Nasal cavity respiratory epithelium epithelial cell of viscerocranial mucosa (primary cell): ENCODE results near the gene TMEM204. TPM values are rescaled to one million over a fixed set of nuclear protein-coding genes. Genes with fewer than 3 reads are reported as not detected.

Source experiments
- total RNA-seq: library from RNA; depleted of rRNA; stranded (reverse); fragments of >200 nt; gene quantifications from 2 replicates; pipeline ENCODE4 v1.2.3, GENCODE V29; 2014

TMEM204 gene
- under 0.01 and 0.28 TPM in 2 replicates for total RNA-seq

DNA sequence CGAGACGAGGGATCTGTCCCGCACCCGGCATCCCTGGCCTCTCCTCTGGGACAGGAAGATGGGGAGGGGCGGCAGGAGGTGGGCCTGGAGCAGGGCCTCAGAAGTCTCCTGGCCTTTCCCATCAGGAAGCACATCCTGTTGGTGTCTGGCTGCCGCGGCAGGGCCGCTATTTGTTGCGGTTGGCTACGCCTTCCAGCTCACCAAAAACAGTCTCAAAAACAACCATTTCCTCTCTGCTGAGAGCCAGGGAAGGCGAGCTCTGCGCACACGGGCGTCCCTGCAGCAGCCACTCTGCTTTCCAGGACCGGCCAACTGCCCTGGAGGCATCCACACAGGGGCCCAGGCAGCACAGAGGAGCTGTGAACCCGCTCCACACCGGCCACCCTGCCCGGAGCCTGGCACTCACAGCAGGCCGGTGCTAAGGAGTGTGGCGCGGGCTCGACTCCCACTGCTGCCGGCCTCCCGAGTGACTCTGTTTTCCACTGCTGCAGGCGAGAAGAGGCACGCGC lies at the start of gene TMEM204:
Gene TMEM204, plus strand, starts transcription at position 224 of the 509 bp plus-strand sequence. CDS start 610 bp downstream, outside the sequence.

DNA sequence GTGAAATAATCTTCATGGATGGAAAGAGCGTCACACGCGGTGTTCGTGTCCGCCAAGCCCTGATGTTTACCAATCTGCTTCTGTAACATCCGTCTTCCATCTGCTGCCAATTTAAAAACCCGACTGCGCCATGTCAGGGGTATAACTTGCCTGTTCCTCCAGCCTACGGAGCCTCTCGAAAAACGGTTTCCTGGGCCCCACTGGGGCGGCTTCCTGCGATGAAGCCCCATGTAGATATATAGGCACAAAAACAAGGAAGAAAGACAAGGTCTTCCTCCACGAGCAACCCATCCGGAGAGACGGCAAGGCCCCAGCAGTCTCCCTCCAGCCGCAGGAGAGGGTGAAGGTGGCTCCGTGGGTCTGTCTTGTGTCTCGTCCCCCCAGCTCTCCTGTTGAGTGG lies 44.8 kb upstream of the TMEM204 start, which contains the start of gene PTX4:
Gene PTX4, minus strand, starts transcription at position 326 of the 400 bp plus-strand sequence. Its CDS starts 35 bp downstream, at position 291.

DNA sequence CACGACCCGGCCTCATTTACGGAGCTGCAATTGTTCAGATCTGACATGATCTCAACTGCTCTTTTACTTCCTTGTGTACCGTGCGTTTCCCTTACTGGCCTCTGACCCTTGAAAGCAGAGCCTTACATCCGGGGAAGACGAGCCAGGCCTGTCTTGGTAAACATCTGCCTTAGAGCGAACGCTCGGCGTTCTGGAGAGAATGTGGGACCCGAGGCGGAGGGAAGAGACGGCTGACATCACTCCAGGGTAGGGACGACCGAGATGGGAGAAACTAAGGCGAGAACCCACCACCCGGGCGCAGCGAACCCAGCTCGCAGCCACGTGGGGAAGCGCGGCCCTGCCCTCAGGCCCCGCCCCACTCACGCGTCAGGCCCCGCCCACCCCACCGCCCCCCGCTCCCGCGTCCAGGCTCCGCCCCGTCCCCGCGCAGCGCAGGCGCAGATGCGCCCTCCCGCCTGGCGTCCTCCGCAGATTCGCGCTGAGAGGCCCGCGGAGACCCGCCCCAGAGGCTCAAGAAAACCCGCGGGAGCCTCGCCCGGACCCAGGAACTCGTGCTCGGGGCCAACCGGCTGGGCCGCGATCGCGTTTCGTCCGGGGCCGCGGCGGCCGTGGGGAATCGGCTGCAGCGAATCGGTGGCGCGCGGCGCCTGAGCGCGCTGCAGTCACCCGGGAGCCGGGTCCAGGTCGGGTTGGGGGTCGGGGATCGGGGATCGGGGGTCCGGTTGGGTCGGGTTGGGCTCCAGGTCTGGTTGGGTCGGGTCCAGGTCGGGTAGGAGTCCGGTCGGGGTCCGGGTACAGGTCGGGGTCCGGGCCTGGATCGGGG lies 40.3 kb upstream of the TMEM204 start, which contains the start of gene TELO2:
Gene TELO2, plus strand, starts transcription at position 438 of the 823 bp plus-strand sequence. CDS start 922 bp downstream, outside the sequence.

Other genes starting within 250 kb of the TMEM204 start
- 44.8 and 80.6 TPM in 2 replicates for gene UBE2I, start 224.0 kb upstream of the TMEM204 start, total RNA-seq
- 0.34 and 0.78 TPM in 2 replicates for gene BAIAP3, start 200.0 kb upstream of the TMEM204 start, total RNA-seq
- 63.9 and 84.4 TPM in 2 replicates for gene TSR3, start 181.8 kb upstream of the TMEM204 start, total RNA-seq
- 23.9 and 47.1 TPM in 2 replicates for gene GNPTG, start 181.7 kb upstream of the TMEM204 start, total RNA-seq
- 3.4 and 10.1 TPM in 2 replicates for gene UNKL, start 119.0 kb upstream of the TMEM204 start, total RNA-seq
- gene UQCC4, start 112.9 kb upstream of the TMEM204 start, total RNA-seq, result 16.6 and 28.0 TPM in 2 replicates
- not detected in 2 replicates for gene PERCC1, start 102.6 kb upstream of the TMEM204 start, total RNA-seq
- under 0.01 and 0.57 TPM in 2 replicates for gene CCDC154, start 89.1 kb upstream of the TMEM204 start, total RNA-seq
- gene CLCN7, start 58.6 kb upstream of the TMEM204 start, total RNA-seq, result 61.9 and 142 TPM in 2 replicates
- gene PTX4, start 44.7 kb upstream of the TMEM204 start, total RNA-seq, result not detected in 2 replicates
- gene TELO2, start 40.3 kb upstream of the TMEM204 start, total RNA-seq, result 8.5 and 14.7 TPM in 2 replicates
- 10.6 and 19.1 TPM in 2 replicates for gene IFT140, start 78.4 kb downstream of the TMEM204 start, total RNA-seq
- 5.1 and 14.0 TPM in 2 replicates for gene CRAMP1, start 78.7 kb downstream of the TMEM204 start, total RNA-seq
- 55.7 and 84.5 TPM in 2 replicates for gene JPT2, start 144.6 kb downstream of the TMEM204 start, total RNA-seq
- gene MAPK8IP3, start 172.5 kb downstream of the TMEM204 start, total RNA-seq, result 18.8 and 31.3 TPM in 2 replicates
- 29.6 and 59.5 TPM in 2 replicates for gene NME3, start 237.9 kb downstream of the TMEM204 start, total RNA-seq
- 8.9 and 14.9 TPM in 2 replicates for gene EME2, start 239.1 kb downstream of the TMEM204 start, total RNA-seq
- gene MRPS34, start 239.5 kb downstream of the TMEM204 start, total RNA-seq, result 50.8 and 76.9 TPM in 2 replicates
- 35.5 TPM in 2 replicates for gene SPSB3, start 248.9 kb downstream of the TMEM204 start, total RNA-seq
- gene NUBP2, start 249.3 kb downstream of the TMEM204 start, total RNA-seq, result 48.6 and 66.3 TPM in 2 replicates